Eye (tissue), 1 donor: Measurements from ENCODE around the gene JUND.

ENCODE experiments used
- DNase-seq: peaks from one replicate; pipeline ENCODE4 v3.0.0-alpha.2; 2015

The JUND gene

GRCh38 chr19:18308051-18308947, 26.9 kb upstream of the JUND start:
- no peak for DNase-seq

- DNase-seq: no peak
Measured at GRCh38 chr19:18307271-18307681, 25.9 kb upstream of the JUND start.

GRCh38 chr19:18306888-18307260, 25.5 kb upstream of the JUND start:
- DNase-seq: peak; percentile 45

DNA sequence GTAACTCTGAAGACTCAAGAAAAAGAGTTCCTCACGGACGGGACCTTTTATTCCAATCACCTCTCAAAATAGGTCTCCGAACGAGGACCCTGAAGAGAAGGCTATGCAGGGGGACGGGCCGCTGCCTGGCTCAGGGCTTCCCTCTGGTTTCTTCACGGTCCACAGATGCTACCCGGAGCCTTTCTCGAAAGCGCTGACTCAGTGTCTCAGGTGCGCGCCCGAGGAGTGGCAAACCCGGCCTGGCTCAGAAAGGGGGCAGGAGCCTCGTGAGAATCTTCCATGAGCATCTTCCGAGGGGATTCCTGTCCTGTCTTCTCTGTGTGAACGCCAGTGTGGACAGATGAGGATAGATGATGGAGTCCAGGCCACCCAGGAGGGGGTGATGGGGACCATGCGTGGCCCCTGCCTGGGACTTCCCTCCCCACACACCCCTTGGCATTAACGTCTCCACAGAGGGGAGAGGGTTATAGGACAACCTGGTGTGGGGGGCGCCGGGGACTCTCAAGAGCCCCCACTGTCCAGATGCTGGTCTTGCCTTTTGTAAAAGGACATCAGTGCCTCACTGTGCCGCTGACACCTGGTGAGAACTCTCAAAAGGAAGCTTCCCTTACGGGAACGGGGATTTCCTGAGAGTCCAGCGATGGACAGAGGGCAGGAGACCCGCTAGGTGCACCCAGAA, 24.9 kb upstream of the JUND start:
- no peak for DNase-seq

DNA sequence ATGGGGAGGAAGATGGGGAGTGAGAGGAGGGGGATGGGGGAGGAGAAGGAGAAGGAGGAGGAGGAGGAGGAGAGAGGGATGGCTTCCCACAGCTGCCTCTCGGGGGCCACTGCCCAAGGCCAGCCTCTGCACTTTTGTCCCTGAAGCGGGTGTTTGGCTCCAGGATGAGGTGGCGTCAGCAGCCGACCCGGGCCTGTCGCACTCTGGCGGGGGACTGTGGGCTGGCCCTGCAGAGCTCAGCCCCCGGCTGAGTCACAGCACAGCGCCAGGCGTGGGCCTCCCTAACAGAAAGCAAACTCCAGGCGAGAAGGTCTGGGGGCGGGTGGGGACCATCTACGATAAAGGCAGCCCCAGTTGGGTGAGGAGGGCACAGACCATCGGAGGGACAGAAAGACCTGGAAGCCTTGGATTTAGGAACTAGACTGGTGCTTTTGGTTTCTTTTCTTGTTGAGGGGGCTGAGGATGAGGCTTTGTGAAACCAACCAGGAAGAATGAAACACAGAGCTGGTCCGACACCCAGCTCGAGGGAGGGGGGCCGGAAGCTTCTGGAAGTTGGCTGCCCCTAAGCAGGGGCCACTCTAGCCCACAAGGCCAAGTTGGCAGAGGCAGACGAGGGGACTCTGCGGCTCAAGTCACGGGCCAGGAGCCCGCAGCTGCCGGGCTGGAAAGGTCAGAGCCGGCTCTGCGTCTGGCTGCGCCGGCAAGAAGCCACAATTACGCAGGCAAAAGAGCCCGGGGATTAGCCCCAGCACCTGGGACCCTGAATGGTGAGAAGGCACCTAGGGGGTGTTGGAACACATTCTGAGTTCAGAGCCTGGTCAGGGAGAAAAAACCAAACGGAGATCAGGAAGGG, 23.3 kb upstream of the JUND start:
- DNase-seq: peak; percentile 85

DNA sequence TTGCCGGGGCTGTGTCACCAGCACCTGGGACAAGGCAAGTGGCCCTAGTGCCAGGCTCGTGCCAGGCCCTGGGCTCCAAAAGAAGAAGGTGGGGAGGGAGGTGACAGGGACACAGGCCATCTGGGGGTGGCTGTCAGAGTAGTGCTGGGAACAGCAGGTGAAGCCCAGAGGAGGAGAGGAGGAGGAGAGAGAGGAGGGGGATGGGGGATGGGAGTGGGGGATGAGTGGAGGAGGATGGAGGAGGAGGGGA, 22.7 kb upstream of the JUND start:
- no peak for DNase-seq

DNA sequence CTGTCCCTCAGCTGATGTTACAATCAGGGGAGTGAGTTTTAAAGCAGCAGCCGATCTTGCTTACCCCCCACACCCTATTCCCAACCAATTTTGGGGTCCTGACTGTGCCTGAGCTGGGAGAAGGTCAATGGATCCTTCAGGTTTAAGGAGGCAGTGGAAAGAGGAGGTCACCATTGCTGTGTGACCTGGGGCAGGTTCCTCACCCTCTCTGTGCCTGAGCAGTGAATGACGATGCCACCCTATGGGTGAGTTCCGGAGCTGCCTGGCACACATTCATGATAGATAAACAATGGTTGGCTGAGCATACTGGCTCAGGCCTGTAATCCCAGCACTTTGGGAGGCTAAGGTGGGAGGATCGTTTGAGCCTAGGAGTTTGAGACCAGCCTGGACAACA, 20.3 kb upstream of the JUND start:
- DNase-seq: no peak

GRCh38 chr19:18300930-18301717, 19.7 kb upstream of the JUND start:
- no peak for DNase-seq

- no peak for DNase-seq
Measured at GRCh38 chr19:18299654-18300053, 18.2 kb upstream of the JUND start.

DNA sequence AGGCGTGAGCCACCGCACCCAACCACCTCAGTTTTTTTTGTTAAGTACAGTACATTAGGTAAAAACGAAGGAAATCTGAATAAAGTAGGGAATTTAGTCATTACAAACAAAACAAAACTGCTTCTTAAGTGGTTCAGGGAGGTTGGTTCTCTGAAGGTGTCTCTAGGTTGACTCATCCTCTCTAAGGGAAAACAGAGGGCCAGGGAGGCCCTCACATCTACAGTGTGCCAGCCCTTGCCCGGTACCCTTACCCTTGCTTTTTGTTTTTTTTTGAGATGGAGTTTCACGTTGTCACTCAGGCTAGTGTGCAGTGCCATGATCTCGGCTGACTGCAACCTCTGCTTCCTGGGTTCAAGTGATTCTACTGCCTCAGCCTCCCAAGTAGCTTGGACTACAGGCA, 17.2 kb upstream of the JUND start:
- DNase-seq: no peak

GRCh38 chr19:18297308-18297707, 15.9 kb upstream of the JUND start:
- no peak for DNase-seq

DNA sequence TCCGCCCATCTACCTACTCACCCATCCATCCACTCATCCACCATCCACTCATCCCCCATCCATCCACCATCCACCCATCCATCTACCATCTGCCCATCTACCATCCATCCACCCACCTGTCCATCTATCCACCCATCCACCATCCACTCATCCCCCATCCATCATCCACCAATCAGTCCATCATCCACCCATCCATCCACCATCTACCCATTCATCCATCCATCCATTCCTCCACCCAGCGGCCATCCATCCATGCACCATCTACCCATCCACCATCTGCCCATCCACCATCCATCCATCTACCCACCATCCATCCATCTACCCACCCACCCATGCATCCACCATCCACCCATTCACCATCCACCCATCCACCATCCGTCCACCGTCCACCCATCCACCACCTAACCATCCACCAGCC, 13.6 kb upstream of the JUND start:
- DNase-seq: no peak

DNA sequence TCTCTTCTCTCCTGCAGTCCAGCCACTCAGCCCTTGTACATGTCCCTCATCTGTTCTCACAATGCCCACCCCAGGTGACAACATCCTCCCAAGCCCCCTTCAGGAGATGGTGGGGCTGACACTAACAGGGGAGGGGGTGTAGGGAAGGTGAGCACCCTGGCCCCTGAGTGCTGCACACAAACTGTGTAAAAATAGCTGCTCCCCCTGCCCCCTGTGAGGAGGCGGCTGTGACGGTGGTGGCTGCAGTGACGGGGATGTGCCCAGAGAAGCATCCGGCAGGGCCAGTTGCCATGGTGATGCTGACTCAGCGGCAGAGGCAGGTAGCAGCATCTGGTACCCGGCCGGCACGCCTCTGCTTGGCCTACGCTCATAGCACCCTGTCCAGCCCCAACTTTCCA, 13.0 kb upstream of the JUND start:
- DNase-seq: peak; percentile 74

DNA sequence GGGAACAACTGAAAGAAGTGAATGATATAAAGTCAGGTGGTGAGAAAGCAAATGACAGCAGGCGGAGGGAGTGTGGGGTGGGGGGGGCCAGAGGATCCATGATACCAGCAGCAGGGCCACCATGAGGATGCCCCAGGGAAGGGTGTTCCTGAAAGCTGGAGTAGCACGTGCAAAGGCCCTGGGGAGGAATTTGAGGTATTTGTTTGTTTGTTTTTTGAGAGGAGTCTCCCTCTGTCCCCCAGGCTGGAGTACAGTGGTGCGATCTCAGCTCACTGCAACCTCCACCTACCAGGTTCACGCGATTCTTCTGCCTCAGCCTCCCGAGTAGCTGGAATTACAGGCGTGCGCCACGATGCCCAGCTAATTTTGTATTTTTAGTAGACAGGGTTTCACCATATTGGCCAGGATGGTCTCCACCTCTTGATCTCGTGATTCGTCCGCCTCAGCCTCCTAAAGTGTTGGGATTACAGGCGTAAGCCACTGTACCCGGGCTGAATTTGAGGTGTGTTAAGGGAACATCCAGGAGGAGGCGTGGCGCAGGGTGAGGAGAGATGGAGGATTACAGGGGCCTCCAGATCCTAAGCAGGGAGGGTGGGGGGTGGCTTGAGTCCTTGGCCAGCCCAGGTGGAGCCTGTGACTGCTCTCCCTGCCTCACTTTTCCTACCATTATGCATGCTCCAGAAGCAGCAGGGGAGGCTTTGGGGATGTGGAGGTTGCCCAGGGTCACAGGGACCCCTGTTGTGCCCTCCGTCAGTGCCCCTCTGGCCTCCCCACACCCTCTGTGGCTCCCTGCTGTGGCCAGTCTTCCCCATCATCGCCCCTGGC, 12.4 kb upstream of the JUND start:
- peak; percentile 41 for DNase-seq

- DNase-seq: peak; percentile 93
Measured at GRCh38 chr19:18292810-18293641, 11.6 kb upstream of the JUND start.

DNA sequence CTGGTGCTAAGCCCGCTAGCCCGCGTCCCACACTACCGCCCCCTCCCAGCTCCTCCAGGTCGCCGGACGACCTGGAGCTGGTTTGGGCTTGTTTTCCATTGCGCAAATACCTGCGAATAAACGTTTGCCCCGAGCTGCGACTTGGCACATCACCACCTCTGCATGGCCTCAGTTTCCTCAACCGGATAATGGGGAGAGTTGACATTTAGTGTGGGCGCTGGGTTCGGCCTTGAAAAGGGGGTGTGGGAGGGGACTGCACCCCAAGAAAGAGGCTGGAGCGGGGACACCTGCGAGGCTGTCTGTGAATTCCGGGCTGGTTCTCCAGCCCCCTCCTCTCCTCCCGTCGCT, 11.0 kb upstream of the JUND start:
- no peak for DNase-seq

GRCh38 chr19:18291590-18292461, 10.4 kb upstream of the JUND start:
- peak; percentile 91 for DNase-seq

DNA sequence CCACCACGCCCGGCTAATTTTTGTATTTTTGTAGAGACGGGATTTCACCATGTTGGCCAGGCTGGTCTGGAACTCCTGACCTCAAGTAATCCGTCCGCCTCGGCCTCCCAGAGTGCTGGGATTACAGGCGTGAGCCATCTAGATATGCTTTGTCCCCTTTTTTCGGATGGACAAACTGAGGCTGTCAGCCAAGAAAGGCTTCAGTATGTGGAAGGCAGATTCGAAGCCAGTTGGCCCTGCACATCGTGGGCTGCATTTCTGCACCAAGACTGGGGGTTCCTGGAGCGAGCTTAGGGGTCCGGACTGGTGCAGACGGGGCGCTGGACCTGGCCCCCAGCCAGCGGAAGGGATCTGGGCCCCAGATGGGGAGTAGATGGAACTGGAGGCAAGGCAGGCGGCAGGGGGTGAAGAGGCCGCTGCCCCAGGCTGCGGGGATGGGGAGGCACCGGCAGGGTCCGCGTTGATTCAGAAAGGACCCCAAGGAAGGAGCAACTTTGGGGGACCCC, 9.7 kb upstream of the JUND start:
- DNase-seq: no peak

- DNase-seq: no peak
Measured at GRCh38 chr19:18290302-18291018, 9.0 kb upstream of the JUND start.
